ENCODE data around the gene ALPI. TPM values are rescaled to one million over a fixed set of nuclear protein-coding genes. Genes with fewer than 3 reads are reported as not detected.
A peak's percentile ranks its signal among the peaks of the same experiment; 100 is the strongest.

ALPI gene
- total and polyA plus RNA-seq, 2 donors (not counting 1 experiment from before 2014, with no cell fraction given), result not detected

DNA sequence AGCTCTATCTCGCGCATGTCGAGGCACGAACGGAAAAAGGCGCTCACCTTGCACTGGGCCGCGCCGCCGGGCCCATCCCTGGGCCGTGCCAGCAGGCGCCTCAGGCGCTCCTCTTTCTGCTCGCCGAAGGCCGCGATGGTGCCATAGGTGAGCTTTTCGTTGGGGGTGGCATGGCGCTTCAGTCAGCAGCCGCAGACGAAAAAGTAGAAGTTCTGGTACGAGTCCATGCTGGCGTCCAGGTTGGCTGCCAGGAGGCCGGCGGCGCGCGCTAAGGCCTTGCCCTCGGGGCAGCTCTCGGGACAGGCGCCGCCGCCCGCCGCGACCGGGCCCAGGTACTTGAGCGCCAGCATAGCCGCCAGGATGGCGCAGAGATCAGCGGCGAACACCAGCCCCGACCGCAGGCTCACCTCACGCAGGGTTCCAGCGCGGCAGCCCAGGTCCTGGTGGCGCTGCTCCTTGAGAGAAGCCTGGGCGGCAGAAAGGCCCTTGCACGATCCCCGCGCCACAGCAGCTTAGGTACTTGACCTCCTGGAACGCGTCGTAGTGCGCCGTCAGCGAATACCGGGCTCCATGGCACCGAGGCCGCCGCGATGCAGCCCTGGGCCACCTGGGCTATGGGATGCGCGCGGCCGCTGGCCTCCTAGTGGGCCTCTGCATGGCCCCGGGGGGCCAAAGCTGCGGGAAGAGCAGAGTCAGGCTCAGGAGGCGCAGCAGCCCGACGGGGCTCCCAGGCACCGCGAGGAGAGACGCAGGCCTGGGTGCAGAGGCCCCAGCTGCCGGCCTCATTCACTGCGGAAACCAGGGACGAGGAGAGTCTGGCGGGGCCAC lies 36.5 kb upstream of the ALPI start:
- CTCF ChIA-PET, result no interaction called here

DNA sequence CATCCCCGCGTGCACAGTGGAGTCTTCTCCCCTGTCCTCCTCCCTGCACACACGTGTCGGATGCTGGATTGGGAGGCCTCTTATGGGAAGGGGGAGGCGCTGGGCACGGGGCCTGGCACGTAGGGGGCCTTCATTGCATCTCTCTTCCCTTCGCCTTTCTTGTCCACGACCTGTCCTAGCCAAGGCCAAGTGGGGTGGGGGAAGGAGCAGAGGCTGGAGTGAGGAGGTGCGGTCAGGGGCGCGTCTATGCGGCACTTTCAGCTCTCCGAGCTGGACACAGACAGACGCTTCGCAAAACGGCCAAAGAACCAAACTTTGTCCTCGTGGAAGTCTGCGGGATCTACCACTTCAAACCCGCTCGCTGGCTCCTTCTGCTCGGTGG lies 35.9 kb upstream of the ALPI start:
- DNase-seq, result no peak
- Histone ChIP-seq H3K79me2 (ENCODE audit: control insufficient read depth, insufficient read depth, low read length) (no peaks in the 10 kb centered on the region), H4K20me1 (ENCODE audit: control insufficient read depth, insufficient read depth, low read length, poor library complexity, severe bottlenecking) (no peaks in the 10 kb centered on the region), H3K4me2 (replicated peaks; ENCODE audit: low read depth, low read length, poor library complexity, severe bottlenecking) (peak overlapping the region; percentile 68), H2AFZ (ENCODE audit: insufficient read depth, low read depth, low read length, poor library complexity, severe bottlenecking) (no peak overlapping the region), H3K27me3 (replicated peaks in 1 of 4; ENCODE audit: control extremely low read depth in 1 of 4, control insufficient read depth in 3 of 4, insufficient read depth in 4 of 4, low read length in 3 of 4) (peaks cover 0 to 46% (median 13%) of the 10 kb centered on the region in 4 experiments), H3K9ac (ENCODE audit: low read length) (no peak overlapping the region), H3K36me3 (replicated peaks in 1 of 2; ENCODE audit: control extremely low read depth in 1 of 2, control insufficient read depth in 1 of 2, extremely low read depth in 1 of 2, insufficient read depth in 2 of 2, low read length in 1 of 2) (no peaks in the 10 kb centered on the region), H3K9me3 (ENCODE audit: control extremely low read depth in 1 of 3, control insufficient read depth in 2 of 3, insufficient read depth in 1 of 3, low read length in 2 of 3) (peaks cover 0 to 19% (median 9%) of the 10 kb centered on the region in 3 donors), H3K27ac (ENCODE audit: low read length in 2 of 2) (no peak overlapping the region), H3K4me1 (ENCODE audit: control insufficient read depth in 2 of 2, insufficient read depth in 2 of 2, low read length in 2 of 2) (peaks cover 17 to 19% of the 10 kb centered on the region in 2 donors), H3K4me3 (ENCODE audit: control extremely low read depth in 1 of 5, extremely low read depth in 1 of 5, insufficient read depth in 1 of 5, low read depth in 2 of 5, low read length in 4 of 5) (no peak overlapping the region)
- ChIA-PET CTCF (no interaction called here), POLR2A (no interaction called here)
- peaks cover 12% of the 10 kb centered on the region for H3K4me1 Mint-ChIP-seq
- WGBS (ENCODE audit: insufficient coverage), result 27% methylated on average over 17 of the region's 22 CpGs
- H3K4me3 Mint-ChIP-seq, result no peak overlapping the region
- no peaks in the 10 kb centered on the region for H3K9me3 Mint-ChIP-seq (ENCODE audit: insufficient read depth)
- no peak for TF ChIP-seq EZH2 (IDR thresholded peaks at IDR 0.05; ENCODE audit: borderline replicate concordance, insufficient read depth, low read depth, low read length, poor library complexity, severe bottlenecking)
- TF ChIP-seq, protein P1, sequence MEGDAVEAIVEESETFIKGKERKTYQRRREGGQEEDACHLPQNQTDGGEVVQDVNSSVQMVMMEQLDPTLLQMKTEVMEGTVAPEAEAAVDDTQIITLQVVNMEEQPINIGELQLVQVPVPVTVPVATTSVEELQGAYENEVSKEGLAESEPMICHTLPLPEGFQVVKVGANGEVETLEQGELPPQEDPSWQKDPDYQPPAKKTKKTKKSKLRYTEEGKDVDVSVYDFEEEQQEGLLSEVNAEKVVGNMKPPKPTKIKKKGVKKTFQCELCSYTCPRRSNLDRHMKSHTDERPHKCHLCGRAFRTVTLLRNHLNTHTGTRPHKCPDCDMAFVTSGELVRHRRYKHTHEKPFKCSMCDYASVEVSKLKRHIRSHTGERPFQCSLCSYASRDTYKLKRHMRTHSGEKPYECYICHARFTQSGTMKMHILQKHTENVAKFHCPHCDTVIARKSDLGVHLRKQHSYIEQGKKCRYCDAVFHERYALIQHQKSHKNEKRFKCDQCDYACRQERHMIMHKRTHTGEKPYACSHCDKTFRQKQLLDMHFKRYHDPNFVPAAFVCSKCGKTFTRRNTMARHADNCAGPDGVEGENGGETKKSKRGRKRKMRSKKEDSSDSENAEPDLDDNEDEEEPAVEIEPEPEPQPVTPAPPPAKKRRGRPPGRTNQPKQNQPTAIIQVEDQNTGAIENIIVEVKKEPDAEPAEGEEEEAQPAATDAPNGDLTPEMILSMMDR (IDR thresholded peaks at IDR 0.05), result no peak
- ATAC-seq (ENCODE audit: low read depth), result no peak
- no peak overlapping the region for H3K27ac Mint-ChIP-seq
- intact Hi-C loops (cut with micrococcal nuclease), result no loop called here
- H3K27me3 Mint-ChIP-seq, result peaks cover 46% of the 10 kb centered on the region

More for the DNA sequence above, 36.5 kb upstream of the ALPI start:
- Mint-ChIP-seq H3K27me3 (peaks cover 43% of the 10 kb centered on the region), H3K4me1 (peaks cover 12% of the 10 kb centered on the region), H3K27ac (no peak overlapping the region), H3K9me3 (ENCODE audit: insufficient read depth) (no peaks in the 10 kb centered on the region), H3K4me3 (peak overlapping the region; percentile 60)
- no peaks in the 10 kb centered on the region for H3K36me3 ChIP-seq (replicated peaks in 1 of 2; ENCODE audit: control extremely low read depth in 1 of 2, control insufficient read depth in 1 of 2, extremely low read depth in 1 of 2, insufficient read depth in 2 of 2, low read length in 1 of 2)
- POLR2A ChIA-PET, result no interaction called here
- ATAC-seq (ENCODE audit: low read depth), result no peak
- no peaks in the 10 kb centered on the region for H3K79me2 ChIP-seq (ENCODE audit: control insufficient read depth, insufficient read depth, low read length)
- peaks cover 0 to 19% (median 9%) of the 10 kb centered on the region in 3 donors for H3K9me3 ChIP-seq (ENCODE audit: control extremely low read depth in 1 of 3, control insufficient read depth in 2 of 3, insufficient read depth in 1 of 3, low read length in 2 of 3)
- peaks cover 0 to 46% (median 13%) of the 10 kb centered on the region in 4 experiments for H3K27me3 ChIP-seq (replicated peaks in 1 of 4; ENCODE audit: control extremely low read depth in 1 of 4, control insufficient read depth in 3 of 4, insufficient read depth in 4 of 4, low read length in 3 of 4)
- H3K4me2 ChIP-seq (replicated peaks; ENCODE audit: low read depth, low read length, poor library complexity, severe bottlenecking), result peak overlapping the region; percentile 56
- WGBS (ENCODE audit: insufficient coverage), result 31% methylated on average over 79 of the region's 79 CpGs
- H3K4me1 ChIP-seq (ENCODE audit: control insufficient read depth in 2 of 2, insufficient read depth in 2 of 2, low read length in 2 of 2), result peaks cover 17 to 19% of the 10 kb centered on the region in 2 donors
- H3K9ac ChIP-seq (ENCODE audit: low read length), result peak overlapping the region; percentile 15
- no peak overlapping the region for H3K27ac ChIP-seq (ENCODE audit: low read length in 2 of 2)
- no peak overlapping the region for H3K4me3 ChIP-seq (ENCODE audit: control extremely low read depth in 1 of 5, extremely low read depth in 1 of 5, insufficient read depth in 1 of 5, low read depth in 2 of 5, low read length in 4 of 5)
- TF ChIP-seq EZH2 (IDR thresholded peaks at IDR 0.05; ENCODE audit: borderline replicate concordance, insufficient read depth, low read depth, low read length, poor library complexity, severe bottlenecking), result no peak
- TF ChIP-seq, protein P1 (IDR thresholded peaks at IDR 0.05), result no peak
- peak overlapping the region; percentile 28 for H2AFZ ChIP-seq (ENCODE audit: insufficient read depth, low read depth, low read length, poor library complexity, severe bottlenecking)
- no peaks in the 10 kb centered on the region for H4K20me1 ChIP-seq (ENCODE audit: control insufficient read depth, insufficient read depth, low read length, poor library complexity, severe bottlenecking)
- no peak for DNase-seq
- intact Hi-C loops (cut with micrococcal nuclease), result no loop called here

Data from B cell (primary cell).